Vagina (tissue), 2 donors: ENCODE results near the gene IL1RL1.

Source experiments
- POLR2A ChIP-seq, 2 donors: fragments of 450-650 bp; IDR thresholded peaks; one replicate each; pipeline ENCODE4 v1.6.1; 2017; ENCODE audit warnings: antibody characterized with exemption in 2 of 2, mild to moderate bottlenecking in 2 of 2, moderate library complexity in 2 of 2
- POLR2AphosphoS5 ChIP-seq, 2 donors: sonication (generic); formaldehyde crosslinking; IDR thresholded peaks; one replicate each; pipeline ENCODE4 v1.9.0; 2017; ENCODE audit warnings: antibody characterized with exemption in 2 of 2, mild to moderate bottlenecking in 2 of 2, low read depth in 1 of 2; ENCODE audit not compliant: insufficient read depth in 1 of 2
- TF ChIP-seq, protein P1 (sequence below), 3 experiments: fragments of 450-650 bp in 2 of 3; fragments of 200-600 bp in 1 of 3; sonication (generic) in 1 of 3; IDR thresholded peaks; one replicate each; pipeline ENCODE4 v1.5.1; 2017 to 2019; ENCODE audit warnings: antibody characterized with exemption in 3 of 3, mild to moderate bottlenecking in 2 of 3, moderate library complexity in 2 of 3

- peak in 1 of 2 donors; percentile 11 for TF ChIP-seq POLR2A (IDR thresholded peaks at IDR 0.05)
- TF ChIP-seq, protein P1, sequence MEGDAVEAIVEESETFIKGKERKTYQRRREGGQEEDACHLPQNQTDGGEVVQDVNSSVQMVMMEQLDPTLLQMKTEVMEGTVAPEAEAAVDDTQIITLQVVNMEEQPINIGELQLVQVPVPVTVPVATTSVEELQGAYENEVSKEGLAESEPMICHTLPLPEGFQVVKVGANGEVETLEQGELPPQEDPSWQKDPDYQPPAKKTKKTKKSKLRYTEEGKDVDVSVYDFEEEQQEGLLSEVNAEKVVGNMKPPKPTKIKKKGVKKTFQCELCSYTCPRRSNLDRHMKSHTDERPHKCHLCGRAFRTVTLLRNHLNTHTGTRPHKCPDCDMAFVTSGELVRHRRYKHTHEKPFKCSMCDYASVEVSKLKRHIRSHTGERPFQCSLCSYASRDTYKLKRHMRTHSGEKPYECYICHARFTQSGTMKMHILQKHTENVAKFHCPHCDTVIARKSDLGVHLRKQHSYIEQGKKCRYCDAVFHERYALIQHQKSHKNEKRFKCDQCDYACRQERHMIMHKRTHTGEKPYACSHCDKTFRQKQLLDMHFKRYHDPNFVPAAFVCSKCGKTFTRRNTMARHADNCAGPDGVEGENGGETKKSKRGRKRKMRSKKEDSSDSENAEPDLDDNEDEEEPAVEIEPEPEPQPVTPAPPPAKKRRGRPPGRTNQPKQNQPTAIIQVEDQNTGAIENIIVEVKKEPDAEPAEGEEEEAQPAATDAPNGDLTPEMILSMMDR (IDR thresholded peaks at IDR 0.05): peak; percentile 43 to 78 (median 68)
- peak in 1 of 2 donors; percentile 68 for TF ChIP-seq POLR2AphosphoS5 (IDR thresholded peaks at IDR 0.05; ENCODE audit: insufficient read depth in 1 of 2, low read depth in 1 of 2)
Measured at GRCh38 chr2:102355526-102356380, 44.4 kb downstream of the IL1RL1 start, which contains the start of gene IL18R1.
